IMR-90 (cell line): Measurements from ENCODE around the gene ROM1. TPM values are rescaled to one million over a fixed set of nuclear protein-coding genes. Genes with fewer than 3 reads are reported as not detected.

Source experiments
- ATAC-seq: fragments of 200-7000 bp; cut with Tn5 transposase; 2 replicates; pipeline ENCODE4 v1.9.1; 2020; ENCODE audit warnings: low read depth, mild to moderate bottlenecking, moderate library complexity
- BruUV-seq: library from RNA; stranded (reverse); fragments of 400-500 nt; replicated peaks from 2 replicates; lab custom pipeline; 2021; lab: Mats Ljungman, UMichigan
- CTCF ChIA-PET: fragments of 300-600 bp; formaldehyde crosslinking; extraction: SDS; loops from one replicate; lab custom pipeline; 2021; ENCODE audit warnings: antibody characterized with exemption; lab: Yijun Ruan, JAX
- POLR2A ChIA-PET: fragments of 300-600 bp; sonication (Branson Sonifier 250); formaldehyde crosslinking; loops from one replicate; lab custom pipeline; 2022; ENCODE audit warnings: antibody characterized with exemption; ENCODE audit not compliant: unreplicated experiment; lab: Charles Lee
- DNase-seq: peaks from one replicate; pipeline ENCODE4 v3.0.0; 2013
- H2AFZ ChIP-seq: replicated peaks from 2 replicates; pipeline ENCODE3; 2013; ENCODE audit warnings: low read length, mild to moderate bottlenecking; ENCODE audit not compliant: poor library complexity
- H2AK5ac ChIP-seq: 2 replicates; pipeline ENCODE4 v1.6.1; 2013; ENCODE audit warnings: low read depth, low read length, inconsistent platforms
- H2AK9ac ChIP-seq: replicated peaks from 2 replicates; pipeline ENCODE3; 2013; ENCODE audit warnings: mild to moderate bottlenecking, low read depth, low read length, moderate library complexity; ENCODE audit not compliant: poor library complexity
- H2BK120ac ChIP-seq: 2 replicates; pipeline ENCODE4 v1.6.1; 2013; ENCODE audit warnings: low read depth, low read length, inconsistent platforms
- H2BK15ac ChIP-seq: 3 replicates; pipeline ENCODE4 v1.6.1; 2013; ENCODE audit warnings: low read depth, low read length, inconsistent platforms
- H2BK20ac ChIP-seq: 2 replicates; pipeline ENCODE4 v1.6.1; 2013; ENCODE audit warnings: low read depth, mild to moderate bottlenecking, inconsistent platforms, low read length, moderate library complexity
- H2BK5ac ChIP-seq: 2 replicates; pipeline ENCODE4 v1.6.1; 2013; ENCODE audit warnings: mild to moderate bottlenecking, low read depth, low read length, inconsistent platforms; ENCODE audit not compliant: poor library complexity, severe bottlenecking
- H3K14ac ChIP-seq: replicated peaks from 2 replicates; pipeline ENCODE4 v1.6.1; 2013; ENCODE audit warnings: low read depth, low read length, inconsistent platforms
- H3K18ac ChIP-seq: 2 replicates; pipeline ENCODE4 v1.6.1; 2013; ENCODE audit warnings: low read depth, low read length, control low read depth
- H3K23ac ChIP-seq: 2 replicates; pipeline ENCODE4 v1.6.1; 2013; ENCODE audit warnings: low read depth, low read length, inconsistent platforms
- H3K27ac ChIP-seq: 2 replicates; pipeline ENCODE4 v1.5.1; 2013; ENCODE audit warnings: mild to moderate bottlenecking, control low read depth, low read length; ENCODE audit not compliant: insufficient read depth
- H3K27me3 ChIP-seq: 2 replicates; pipeline ENCODE4 v1.6.1; 2013; ENCODE audit warnings: low read length; ENCODE audit not compliant: control insufficient read depth, insufficient read depth
- H3K36me3 ChIP-seq: 2 replicates; pipeline ENCODE4 v1.6.1; 2013; ENCODE audit warnings: low read length, mixed read lengths; ENCODE audit not compliant: control insufficient read depth, insufficient read depth
- H3K4ac ChIP-seq: 2 replicates; pipeline ENCODE4 v1.6.1; 2013; ENCODE audit warnings: low read depth, low read length, inconsistent platforms
- H3K4me1 ChIP-seq: 2 replicates; pipeline ENCODE4 v1.6.1; 2013; ENCODE audit warnings: low read length, mixed read lengths; ENCODE audit not compliant: control insufficient read depth, insufficient read depth
- H3K4me2 ChIP-seq: 2 replicates; pipeline ENCODE4 v1.6.1; 2013; ENCODE audit warnings: low read depth, mild to moderate bottlenecking, control low read depth, low read length, moderate library complexity
- H3K4me3 ChIP-seq: 2 replicates; pipeline ENCODE4 v1.5.1; 2013; ENCODE audit warnings: low read depth, mild to moderate bottlenecking, control low read depth, low read length, moderate library complexity; ENCODE audit not compliant: insufficient read depth
- H3K56ac ChIP-seq: 2 replicates; pipeline ENCODE4 v1.6.1; 2013; ENCODE audit warnings: low read length, inconsistent platforms; ENCODE audit not compliant: insufficient read depth; ENCODE audit errors: extremely low read depth
- H3K79me1 ChIP-seq, 2 experiments: 2 replicates each; pipeline ENCODE4 v1.6.1; 2013; ENCODE audit warnings: low read length in 2 of 2, inconsistent platforms in 1 of 2, low read depth in 1 of 2
- H3K9ac ChIP-seq: 2 replicates; pipeline ENCODE4 v1.6.1; 2013; ENCODE audit warnings: low read depth, low read length, control low read depth
- H3K9me1 ChIP-seq: 2 replicates; pipeline ENCODE4 v1.6.1; 2013; ENCODE audit warnings: low read length, inconsistent platforms; ENCODE audit not compliant: insufficient read depth
- H3K9me3 ChIP-seq: 2 replicates; pipeline ENCODE4 v1.6.1; 2013; ENCODE audit warnings: low read length; ENCODE audit not compliant: control insufficient read depth, insufficient read depth
- H4K20me1 ChIP-seq: 2 replicates; pipeline ENCODE4 v1.6.1; 2013; ENCODE audit warnings: low read length, inconsistent platforms; ENCODE audit not compliant: insufficient read depth
- H4K5ac ChIP-seq: 2 replicates; pipeline ENCODE4 v1.6.1; 2013; ENCODE audit warnings: mild to moderate bottlenecking, low read depth, low read length, control low read depth
- H4K8ac ChIP-seq, 2 experiments: 2 replicates each; pipeline ENCODE4 v1.6.1; 2013; ENCODE audit warnings: low read depth in 2 of 2, low read length in 2 of 2, control low read depth in 1 of 2, inconsistent platforms in 1 of 2
- H4K91ac ChIP-seq: 2 replicates; pipeline ENCODE4 v1.6.1; 2013; ENCODE audit warnings: low read depth, low read length, inconsistent platforms; ENCODE audit not compliant: insufficient read depth
- BHLHE40 ChIP-seq: fragments of 150-350 bp; IDR thresholded peaks from 2 replicates; pipeline ENCODE4 v1.6.1; 2016; ENCODE audit warnings: mild to moderate bottlenecking, low read depth, low read length
- CEBPB ChIP-seq: IDR thresholded peaks from 2 replicates; pipeline ENCODE4 v1.6.1; 2012; ENCODE audit warnings: low read depth, low read length, improper control_type of control experiment
- CHD1 ChIP-seq: IDR thresholded peaks from 2 replicates; pipeline ENCODE4 v1.6.1; 2012; ENCODE audit warnings: low read depth, low read length, improper control_type of control experiment
- ELK1 ChIP-seq: fragments of 150-350 bp; IDR thresholded peaks from 2 replicates; pipeline ENCODE4 v1.6.1; 2016; ENCODE audit warnings: low read depth, mild to moderate bottlenecking, low read length, moderate library complexity, borderline replicate concordance
- FOS ChIP-seq: fragments of 150-350 bp; IDR thresholded peaks from 2 replicates; pipeline ENCODE4 v1.6.1; 2016; ENCODE audit warnings: low read depth, low read length
- MAFK ChIP-seq: IDR thresholded peaks from 2 replicates; pipeline ENCODE4 v1.6.1; 2012; ENCODE audit warnings: low read depth, low read length, improper control_type of control experiment
- MAZ ChIP-seq: IDR thresholded peaks from 2 replicates; pipeline ENCODE4 v1.6.1; 2012; ENCODE audit warnings: low read depth, mild to moderate bottlenecking, low read length, improper control_type of control experiment, moderate library complexity, borderline replicate concordance
- MXI1 ChIP-seq: IDR thresholded peaks from 2 replicates; pipeline ENCODE4 v1.6.1; 2012; ENCODE audit warnings: low read depth, mild to moderate bottlenecking, low read length, moderate library complexity, borderline replicate concordance
- POLR2A ChIP-seq: IDR thresholded peaks from 2 replicates; pipeline ENCODE4 v1.6.1; 2012; ENCODE audit warnings: mild to moderate bottlenecking, low read depth, low read length
- RAD21 ChIP-seq: IDR thresholded peaks from 2 replicates; pipeline ENCODE4 v1.6.1; 2012; ENCODE audit warnings: low read length, improper control_type of control experiment
- RCOR1 ChIP-seq: IDR thresholded peaks from 2 replicates; pipeline ENCODE4 v1.6.1; 2012; ENCODE audit warnings: mild to moderate bottlenecking, low read length, improper control_type of control experiment; ENCODE audit not compliant: insufficient replicate concordance
- RFX5 ChIP-seq: IDR thresholded peaks from 2 replicates; pipeline ENCODE4 v1.8.0; 2012; ENCODE audit warnings: low read depth, mild to moderate bottlenecking, low read length, moderate library complexity
- USF2 ChIP-seq: fragments of 150-350 bp; IDR thresholded peaks from 2 replicates; pipeline ENCODE4 v1.6.1; 2017; ENCODE audit warnings: mild to moderate bottlenecking, antibody characterized with exemption, low read length, low read depth
- WGBS, 2 experiments: methylation state at CpG; one replicate each; pipeline versions ENCODE4 v1.1.5 to v1.1.7; 2013; ENCODE audit warnings: missing lambda C conversion rate in 2 of 2; ENCODE audit not compliant: insufficient read length in 1 of 2; ENCODE audit errors: extremely low coverage in 2 of 2; 5-methylcytosine and 5-hydroxymethylcytosine counted together
- dilution Hi-C: fragments of 300-500 bp; cut with HindIII; formaldehyde crosslinking; loops from one replicate; pipeline ENCODE4 v1.14.3; 2018; ENCODE audit warnings: low sequenced_read_pairs; ENCODE audit not compliant: unreplicated experiment
- in situ Hi-C: fragments of 300-500 bp; cut with MboI; formaldehyde crosslinking; loops from 3 replicates; pipeline ENCODE4 v1.14.3; 2019; ENCODE audit warnings: low sequenced_read_pairs, inconsistent platforms, mixed read lengths
- intact Hi-C: fragments of 100-400 bp; cut with micrococcal nuclease; formaldehyde crosslinking; loops from 2 replicates; pipeline ENCODE4 v1.10.0; 2022
- polyA plus RNA-seq, 3 experiments: library from polyadenylated mRNA; depleted of rRNA; stranded (reverse); fragments of >200 nt; gene quantifications; 2 replicates each; pipeline ENCODE4 v1.2.3, GENCODE V29; 2012; ENCODE audit warnings: low replicate concordance in 1 of 3
- total RNA-seq: library from RNA; depleted of rRNA; stranded (reverse); fragments of >200 nt; gene quantifications from 2 replicates; pipeline ENCODE4 v1.2.3, GENCODE V29; 2012

ROM1 gene
- total and polyA plus RNA-seq, 2 of the 4 experiments (the other 2 are of a cell fraction), result 2.2 to 2.5 TPM

GRCh38 chr11:62645671-62645945 is 32.6 kb downstream of the ROM1 start:
- peaks cover 39% of the 10 kb centered on the region for H3K36me3 ChIP-seq
- peak overlapping the region; percentile 97 for H3K14ac ChIP-seq
- CTCF ChIA-PET, result no interaction called here
- peak overlapping the region; percentile 1; the same call in 1 of the 2 replicates for H4K5ac ChIP-seq
- H3K4me1 ChIP-seq, result peaks cover 6% of the 10 kb centered on the region; the same call in 1 of the 2 replicates
- no peak overlapping the region for H2BK15ac ChIP-seq
- H3K27me3 ChIP-seq, result no peaks in the 10 kb centered on the region
- peaks cover 7% of the 10 kb centered on the region; the same call in 1 of the 2 replicates for H3K9me1 ChIP-seq
- DNase-seq, result no peak
- in situ Hi-C loops, result no loop called here
- H3K4me3 ChIP-seq, result peak overlapping the region; percentile 72
- no peaks in the 10 kb centered on the region for H3K9me3 ChIP-seq
- peak overlapping the region; percentile 93 for H3K4ac ChIP-seq
- H3K79me1 ChIP-seq, result peaks cover 0 to 51% of the 10 kb centered on the region in 2 experiments; a peak in 3 of 4 replicates
- H2AK5ac ChIP-seq, result peak overlapping the region; percentile 96
- H4K20me1 ChIP-seq, result peaks cover 17% of the 10 kb centered on the region
- peak overlapping the region; percentile 91 for H3K56ac ChIP-seq
- no peak; the same call in 1 of the 2 replicates for ATAC-seq
- H2AK9ac ChIP-seq, result peak overlapping the region; percentile 98
- H2BK20ac ChIP-seq, result no peak overlapping the region
- intact Hi-C loops, result no loop called here
- WGBS, 2 experiments, result 28% methylated on average over 4 of the region's 11 CpGs; no CpG with 5 or more reads in 1 of the 2 experiments
- peak overlapping the region; percentile 69 for H2AFZ ChIP-seq
- no peak for TF ChIP-seq RAD21
- no peak for TF ChIP-seq CHD1
- TF ChIP-seq POLR2A, result no peak
- no peak for TF ChIP-seq MXI1
- no peak for TF ChIP-seq MAFK
- no peak for TF ChIP-seq USF2
- TF ChIP-seq RCOR1, result no peak
- TF ChIP-seq RFX5, result no peak
- TF ChIP-seq ELK1, result no peak
- TF ChIP-seq MAZ, result no peak
- no peak for TF ChIP-seq CEBPB
- TF ChIP-seq FOS, result no peak
- TF ChIP-seq BHLHE40, result no peak
- H3K4me2 ChIP-seq, result peak overlapping the region; percentile 95
- no TSS peak for BruUV-seq
- dilution Hi-C loops, result no loop called here
- H3K23ac ChIP-seq, result peak overlapping the region; percentile 95
- H3K27ac ChIP-seq, result peak overlapping the region; percentile 86
- H2BK120ac ChIP-seq, result peak overlapping the region; percentile 68
- H3K9ac ChIP-seq, result peak overlapping the region; percentile 99
- H2BK5ac ChIP-seq, result peak overlapping the region; percentile 62
- peak overlapping the region; percentile 32 to 76 for H4K8ac ChIP-seq
- peak overlapping the region; percentile 88 for H4K91ac ChIP-seq
- no peak overlapping the region; the same call in 1 of the 2 replicates for H3K18ac ChIP-seq
- POLR2A ChIA-PET, result no interaction called here
